SU-DHL-6 (cell line): ENCODE data around the gene OR1B1.

ENCODE experiments used
- EZH2phosphoT487 ChIP-seq: fragments of 200-600 bp; sonication (generic), shearing (Covaris generic); conservative IDR thresholded peaks from 2 replicates; pipeline ENCODE4 v1.6.1; 2018; ENCODE audit warnings: mild to moderate bottlenecking, antibody characterized with exemption, low read length, moderate library complexity, mixed read lengths
- TF ChIP-seq, protein P1 (sequence below): fragments of 200-600 bp; sonication (generic); IDR thresholded peaks from one replicate; pipeline ENCODE4 v1.5.1; 2017; ENCODE audit warnings: antibody characterized with exemption, mild to moderate bottlenecking, low read length, moderate library complexity; ENCODE audit not compliant: insufficient read depth, poor library complexity, severe bottlenecking

DNA sequence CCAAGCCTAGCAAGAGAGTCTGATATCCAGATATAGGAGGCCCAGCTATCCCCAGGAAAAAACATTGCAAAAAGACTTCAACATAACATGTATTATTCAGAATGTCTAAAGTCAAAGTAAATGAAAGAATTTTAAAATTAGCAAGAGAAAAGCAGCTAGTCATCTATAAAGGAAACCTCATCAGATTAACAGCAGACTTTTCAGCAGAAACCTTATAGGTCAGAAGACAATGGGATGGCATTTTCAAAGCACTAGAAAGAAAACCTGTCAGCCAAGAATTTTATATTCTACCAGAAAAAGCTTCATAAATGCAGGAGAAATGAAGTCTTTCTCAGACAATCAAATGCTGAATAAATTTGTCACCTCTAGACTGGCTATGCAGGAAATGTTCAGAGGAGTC lies 27.4 kb upstream of the OR1B1 start:
- TF ChIP-seq, protein P1, sequence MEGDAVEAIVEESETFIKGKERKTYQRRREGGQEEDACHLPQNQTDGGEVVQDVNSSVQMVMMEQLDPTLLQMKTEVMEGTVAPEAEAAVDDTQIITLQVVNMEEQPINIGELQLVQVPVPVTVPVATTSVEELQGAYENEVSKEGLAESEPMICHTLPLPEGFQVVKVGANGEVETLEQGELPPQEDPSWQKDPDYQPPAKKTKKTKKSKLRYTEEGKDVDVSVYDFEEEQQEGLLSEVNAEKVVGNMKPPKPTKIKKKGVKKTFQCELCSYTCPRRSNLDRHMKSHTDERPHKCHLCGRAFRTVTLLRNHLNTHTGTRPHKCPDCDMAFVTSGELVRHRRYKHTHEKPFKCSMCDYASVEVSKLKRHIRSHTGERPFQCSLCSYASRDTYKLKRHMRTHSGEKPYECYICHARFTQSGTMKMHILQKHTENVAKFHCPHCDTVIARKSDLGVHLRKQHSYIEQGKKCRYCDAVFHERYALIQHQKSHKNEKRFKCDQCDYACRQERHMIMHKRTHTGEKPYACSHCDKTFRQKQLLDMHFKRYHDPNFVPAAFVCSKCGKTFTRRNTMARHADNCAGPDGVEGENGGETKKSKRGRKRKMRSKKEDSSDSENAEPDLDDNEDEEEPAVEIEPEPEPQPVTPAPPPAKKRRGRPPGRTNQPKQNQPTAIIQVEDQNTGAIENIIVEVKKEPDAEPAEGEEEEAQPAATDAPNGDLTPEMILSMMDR = no peak
- no peak for TF ChIP-seq EZH2phosphoT487
